NCI-H1417 (cell line): ENCODE results near the gene FOXK1.
"Not testable (repeated sequence)": the region's sequence is repeated elsewhere in the genome, so short reads cannot be mapped to it uniquely, and the experiment has no call there.

Experiments
- DNase-seq, 3 experiments: peaks; one replicate each; lab custom pipeline; 2025; lab: John Stamatoyannopoulos, UW

The FOXK1 gene

GRCh38 chr7:4785371-4785770 lies 103.3 kb downstream of the FOXK1 start:
- no peak for DNase-seq

GRCh38 chr7:4786015-4786414 lies 103.9 kb downstream of the FOXK1 start:
- no peak for DNase-seq

GRCh38 chr7:4787541-4787940 lies 105.4 kb downstream of the FOXK1 start:
- no peak for DNase-seq

- DNase-seq: no peak
Observed at GRCh38 chr7:4787947-4788626, 106.0 kb downstream of the FOXK1 start.

GRCh38 chr7:4788627-4789189 lies 106.6 kb downstream of the FOXK1 start:
- DNase-seq: no peak

GRCh38 chr7:4789194-4790077 lies 107.3 kb downstream of the FOXK1 start:
- no peak for DNase-seq

GRCh38 chr7:4790078-4790465 lies 108.0 kb downstream of the FOXK1 start:
- no peak for DNase-seq

GRCh38 chr7:4790516-4790991 lies 108.5 kb downstream of the FOXK1 start:
- no peak for DNase-seq

- DNase-seq: no peak
Observed at GRCh38 chr7:4791101-4791737, 109.1 kb downstream of the FOXK1 start.

GRCh38 chr7:4791738-4792536 lies 109.8 kb downstream of the FOXK1 start:
- peak in 1 of 3 experiments; percentile 26 for DNase-seq

- no peak for DNase-seq
Observed at GRCh38 chr7:4792537-4793126, 110.5 kb downstream of the FOXK1 start.

GRCh38 chr7:4793385-4793993 lies 111.4 kb downstream of the FOXK1 start:
- DNase-seq: not testable (repeated sequence)

- not testable (repeated sequence) for DNase-seq
Observed at GRCh38 chr7:4794171-4794570, 112.1 kb downstream of the FOXK1 start.

GRCh38 chr7:4794591-4795350 lies 112.7 kb downstream of the FOXK1 start:
- DNase-seq: no peak

GRCh38 chr7:4796453-4796852 lies 114.4 kb downstream of the FOXK1 start:
- no peak for DNase-seq

- DNase-seq: peak in 1 of 3 experiments; percentile 37
Observed at GRCh38 chr7:4797858-4798705, 116.0 kb downstream of the FOXK1 start.

GRCh38 chr7:4798706-4799235 lies 116.7 kb downstream of the FOXK1 start:
- DNase-seq: no peak

- DNase-seq: no peak
Observed at GRCh38 chr7:4799508-4800268, 117.6 kb downstream of the FOXK1 start.
